MM.1S (cell line): Measurements from ENCODE around the gene DIO1.

Experiments
- EZH2 ChIP-seq: fragments of 300-600 bp; sonication (generic); optimal IDR thresholded peaks from 2 replicates; pipeline ENCODE3; 2017; ENCODE audit warnings: low read depth, mild to moderate bottlenecking, antibody characterized with exemption, low read length, mixed read lengths
- TF ChIP-seq, protein P1 (sequence below): fragments of 300-600 bp; sonication (generic); IDR thresholded peaks from 2 replicates; pipeline ENCODE4 v1.5.1; 2016; ENCODE audit warnings: antibody characterized with exemption, low read length, mixed read lengths

DNA sequence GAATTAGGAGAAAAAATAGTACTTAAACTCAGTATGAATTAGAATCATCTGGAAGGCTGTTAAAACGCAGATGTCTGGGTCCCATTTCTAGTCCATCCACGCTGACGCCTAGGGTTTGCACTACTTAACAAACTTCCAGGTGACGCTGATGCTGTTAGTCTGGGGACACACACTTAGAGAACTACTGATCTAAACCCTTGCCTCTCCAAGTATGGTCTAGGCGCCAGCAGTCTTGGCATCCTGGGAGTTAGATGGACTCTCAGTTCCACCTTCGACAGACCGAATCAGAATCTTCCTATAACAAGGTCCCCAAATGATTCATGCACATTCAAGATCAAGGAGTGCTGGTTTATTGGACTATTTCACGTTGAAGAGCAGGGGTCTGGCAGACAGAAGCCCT lies 11.5 kb downstream of the DIO1 start:
- TF ChIP-seq, protein P1, sequence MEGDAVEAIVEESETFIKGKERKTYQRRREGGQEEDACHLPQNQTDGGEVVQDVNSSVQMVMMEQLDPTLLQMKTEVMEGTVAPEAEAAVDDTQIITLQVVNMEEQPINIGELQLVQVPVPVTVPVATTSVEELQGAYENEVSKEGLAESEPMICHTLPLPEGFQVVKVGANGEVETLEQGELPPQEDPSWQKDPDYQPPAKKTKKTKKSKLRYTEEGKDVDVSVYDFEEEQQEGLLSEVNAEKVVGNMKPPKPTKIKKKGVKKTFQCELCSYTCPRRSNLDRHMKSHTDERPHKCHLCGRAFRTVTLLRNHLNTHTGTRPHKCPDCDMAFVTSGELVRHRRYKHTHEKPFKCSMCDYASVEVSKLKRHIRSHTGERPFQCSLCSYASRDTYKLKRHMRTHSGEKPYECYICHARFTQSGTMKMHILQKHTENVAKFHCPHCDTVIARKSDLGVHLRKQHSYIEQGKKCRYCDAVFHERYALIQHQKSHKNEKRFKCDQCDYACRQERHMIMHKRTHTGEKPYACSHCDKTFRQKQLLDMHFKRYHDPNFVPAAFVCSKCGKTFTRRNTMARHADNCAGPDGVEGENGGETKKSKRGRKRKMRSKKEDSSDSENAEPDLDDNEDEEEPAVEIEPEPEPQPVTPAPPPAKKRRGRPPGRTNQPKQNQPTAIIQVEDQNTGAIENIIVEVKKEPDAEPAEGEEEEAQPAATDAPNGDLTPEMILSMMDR: no peak
- TF ChIP-seq EZH2: no peak
